Activated T-cell treated with anti-CD3 and anti-CD28 coated beads for 4 hours (primary cell): ENCODE data around the gene PTP4A2.

ENCODE experiments used
- DNase-seq: peaks from one replicate; pipeline ENCODE4 v3.0.0-alpha.2; 2020

The PTP4A2 gene

GRCh38 chr1:31883357-31883942 lies 54.7 kb downstream of the PTP4A2 start:
- DNase-seq, result no peak

GRCh38 chr1:31881688-31882000 lies 56.5 kb downstream of the PTP4A2 start:
- DNase-seq, result no peak

GRCh38 chr1:31880957-31881687 lies 57.0 kb downstream of the PTP4A2 start:
- DNase-seq, result no peak

GRCh38 chr1:31879981-31880608 lies 58.1 kb downstream of the PTP4A2 start:
- DNase-seq, result no peak

- no peak for DNase-seq
Observed at GRCh38 chr1:31878058-31878457, 60.1 kb downstream of the PTP4A2 start.

GRCh38 chr1:31877544-31877943 lies 60.6 kb downstream of the PTP4A2 start:
- DNase-seq, result no peak

GRCh38 chr1:31875636-31876236 lies 62.4 kb downstream of the PTP4A2 start:
- no peak for DNase-seq

GRCh38 chr1:31874942-31875341 lies 63.2 kb downstream of the PTP4A2 start:
- DNase-seq, result no peak

- no peak for DNase-seq
Observed at GRCh38 chr1:31872658-31873636, 65.2 kb downstream of the PTP4A2 start.

GRCh38 chr1:31871703-31872102 lies 66.5 kb downstream of the PTP4A2 start:
- no peak for DNase-seq

GRCh38 chr1:31870086-31870736 lies 68.0 kb downstream of the PTP4A2 start:
- no peak for DNase-seq

- DNase-seq, result no peak
Observed at GRCh38 chr1:31869449-31869848, 68.7 kb downstream of the PTP4A2 start.

- no peak for DNase-seq
Observed at GRCh38 chr1:31868862-31869261, 69.3 kb downstream of the PTP4A2 start.

- no peak for DNase-seq
Observed at GRCh38 chr1:31867546-31867945, 70.6 kb downstream of the PTP4A2 start.

- DNase-seq, result no peak
Observed at GRCh38 chr1:31866450-31867032, 71.6 kb downstream of the PTP4A2 start.

- no peak for DNase-seq
Observed at GRCh38 chr1:31865728-31866449, 72.3 kb downstream of the PTP4A2 start.

- DNase-seq, result no peak
Observed at GRCh38 chr1:31862071-31862470, 76.1 kb downstream of the PTP4A2 start.

- no peak for DNase-seq
Observed at GRCh38 chr1:31861346-31861745, 76.8 kb downstream of the PTP4A2 start.

- DNase-seq, result no peak
Observed at GRCh38 chr1:31860581-31860980, 77.6 kb downstream of the PTP4A2 start.

GRCh38 chr1:31859719-31860118 lies 78.4 kb downstream of the PTP4A2 start:
- DNase-seq, result no peak

- no peak for DNase-seq
Observed at GRCh38 chr1:31859044-31859443, 79.1 kb downstream of the PTP4A2 start.
